Large intestine (tissue), 3 donors: ENCODE results near the gene NEURL1. TPM values are rescaled to one million over a fixed set of nuclear protein-coding genes. Genes with fewer than 3 reads are reported as not detected.
"Not testable (repeated sequence)": the region's sequence is repeated elsewhere in the genome, so short reads cannot be mapped to it uniquely, and the experiment has no call there.

Source experiments
- DNase-seq, 2 donors: peaks; one replicate each; pipeline versions ENCODE4 v3.0.0 to v3.0.0-alpha.2; 2013
- H3K27ac ChIP-seq: one replicate; pipeline ENCODE4 v1.5.1; 2013; ENCODE audit warnings: low read length
- H3K27me3 ChIP-seq: 2 replicates; pipeline ENCODE4 v1.6.1; 2013; ENCODE audit warnings: low read length; ENCODE audit not compliant: control insufficient read depth, insufficient read depth
- H3K36me3 ChIP-seq: 2 replicates; pipeline ENCODE4 v1.6.1; 2013; ENCODE audit warnings: low read length; ENCODE audit not compliant: control insufficient read depth, insufficient read depth
- H3K4me1 ChIP-seq: one replicate; pipeline ENCODE4 v1.6.1; 2013; ENCODE audit warnings: low read length; ENCODE audit not compliant: control insufficient read depth, insufficient read depth
- H3K4me3 ChIP-seq: one replicate; pipeline ENCODE4 v1.5.1; 2013; ENCODE audit warnings: low read length
- H3K9me3 ChIP-seq: one replicate; pipeline ENCODE4 v1.6.1; 2013; ENCODE audit warnings: mild to moderate bottlenecking, low read depth, low read length, moderate library complexity; ENCODE audit not compliant: control insufficient read depth
- WGBS: methylation state at CpG from one replicate; pipeline ENCODE4 v1.1.5; 2013; ENCODE audit warnings: low lambda C conversion rate; ENCODE audit not compliant: insufficient coverage; 5-methylcytosine and 5-hydroxymethylcytosine counted together
- polyA plus RNA-seq: library from polyadenylated mRNA; unstranded; fragments of 120-200 nt; gene quantifications from one replicate; pipeline ENCODE4 v1.2.1, GENCODE V29; 2013

NEURL1 gene
- polyA plus RNA-seq, 1 donor: 34.9 TPM

- no peak for DNase-seq
- no peak overlapping the region for H3K27ac ChIP-seq
- H3K4me3 ChIP-seq: peak overlapping the region; percentile 59
- H3K9me3 ChIP-seq: no peaks in the 10 kb centered on the region
- WGBS: no CpG with 5 or more reads among the region's 3 CpGs
- peaks cover 16% of the 10 kb centered on the region for H3K27me3 ChIP-seq
- H3K36me3 ChIP-seq: no peaks in the 10 kb centered on the region
- peaks cover 36% of the 10 kb centered on the region for H3K4me1 ChIP-seq
Measured at GRCh38 chr10:103495321-103495720, 1.8 kb downstream of the NEURL1 start.

GRCh38 chr10:103497161-103497915, 3.8 kb downstream of the NEURL1 start:
- Histone ChIP-seq H3K36me3 (no peaks in the 10 kb centered on the region), H3K4me3 (no peak overlapping the region), H3K9me3 (no peaks in the 10 kb centered on the region), H3K4me1 (peaks cover 32% of the 10 kb centered on the region), H3K27ac (no peak overlapping the region), H3K27me3 (peaks cover 16% of the 10 kb centered on the region)
- no peak for DNase-seq
- WGBS: no CpG with 5 or more reads among the region's 8 CpGs

GRCh38 chr10:103498936-103499638, 5.6 kb downstream of the NEURL1 start:
- Histone ChIP-seq H3K9me3 (no peaks in the 10 kb centered on the region), H3K27me3 (peaks cover 13% of the 10 kb centered on the region), H3K27ac (peak overlapping the region; percentile 29), H3K4me3 (no peak overlapping the region), H3K4me1 (peaks cover 26% of the 10 kb centered on the region), H3K36me3 (no peaks in the 10 kb centered on the region)
- peak in 1 of 2 donors; percentile 43 for DNase-seq
- no CpG with 5 or more reads among the region's 5 CpGs for WGBS

- H3K27me3 ChIP-seq: peaks cover 6% of the 10 kb centered on the region
- H3K36me3 ChIP-seq: no peaks in the 10 kb centered on the region
- no peak overlapping the region for H3K27ac ChIP-seq
- peaks cover 28% of the 10 kb centered on the region for H3K4me1 ChIP-seq
- H3K9me3 ChIP-seq: no peaks in the 10 kb centered on the region
- 100% methylated on average over 1 of the region's 7 CpGs for WGBS
- H3K4me3 ChIP-seq: no peak overlapping the region
- peak in 1 of 2 donors; percentile 80 for DNase-seq
Measured at GRCh38 chr10:103499881-103500280, 6.4 kb downstream of the NEURL1 start.

GRCh38 chr10:103500481-103500880, 7.0 kb downstream of the NEURL1 start:
- no peak for DNase-seq
- H3K27ac ChIP-seq: no peak overlapping the region
- no peaks in the 10 kb centered on the region for H3K36me3 ChIP-seq
- H3K4me1 ChIP-seq: peaks cover 29% of the 10 kb centered on the region
- H3K9me3 ChIP-seq: no peaks in the 10 kb centered on the region
- H3K4me3 ChIP-seq: no peak overlapping the region
- H3K27me3 ChIP-seq: peaks cover 2% of the 10 kb centered on the region
- no CpG with 5 or more reads among the region's 6 CpGs for WGBS

GRCh38 chr10:103501186-103501585, 7.7 kb downstream of the NEURL1 start:
- Histone ChIP-seq H3K36me3 (no peaks in the 10 kb centered on the region), H3K4me3 (no peak overlapping the region), H3K4me1 (peaks cover 33% of the 10 kb centered on the region), H3K27me3 (peaks cover 2% of the 10 kb centered on the region), H3K9me3 (no peaks in the 10 kb centered on the region), H3K27ac (no peak overlapping the region)
- no CpG with 5 or more reads among the region's 3 CpGs for WGBS
- DNase-seq: no peak

- Histone ChIP-seq H3K36me3 (no peaks in the 10 kb centered on the region), H3K9me3 (no peaks in the 10 kb centered on the region), H3K27ac (no peak overlapping the region), H3K4me3 (no peak overlapping the region), H3K4me1 (peaks cover 50% of the 10 kb centered on the region), H3K27me3 (no peaks in the 10 kb centered on the region)
- WGBS: 33% methylated on average over 1 of the region's 13 CpGs
- DNase-seq: no peak
Measured at GRCh38 chr10:103502849-103503660, 9.6 kb downstream of the NEURL1 start.

GRCh38 chr10:103503777-103504176, 10.3 kb downstream of the NEURL1 start:
- not testable (repeated sequence) for H3K9me3 ChIP-seq, H3K4me3 ChIP-seq, DNase-seq, H3K36me3 ChIP-seq, H3K27me3 ChIP-seq
- WGBS: no CpG with 5 or more reads among the region's 6 CpGs
- H3K27ac ChIP-seq: peak overlapping the region; percentile 70
- peaks cover 57% of the 10 kb centered on the region for H3K4me1 ChIP-seq

GRCh38 chr10:103504181-103504783, 10.8 kb downstream of the NEURL1 start:
- Histone ChIP-seq H3K4me1 (peaks cover 59% of the 10 kb centered on the region), H3K4me3 (no peak overlapping the region), H3K9me3 (no peaks in the 10 kb centered on the region), H3K27ac (peak overlapping the region; percentile 70), H3K27me3 (no peaks in the 10 kb centered on the region), H3K36me3 (no peaks in the 10 kb centered on the region)
- 0% methylated on average over 1 of the region's 10 CpGs for WGBS
- DNase-seq: peak; percentile 67 to 85

GRCh38 chr10:103506061-103506460, 12.6 kb downstream of the NEURL1 start:
- no peaks in the 10 kb centered on the region for H3K9me3 ChIP-seq
- H3K36me3 ChIP-seq: no peaks in the 10 kb centered on the region
- no CpG with 5 or more reads among the region's 4 CpGs for whole genome bisulfite sequencing
- no peak for DNase-seq
- H3K27me3 ChIP-seq: no peaks in the 10 kb centered on the region
- H3K27ac ChIP-seq: no peak overlapping the region
- peaks cover 61% of the 10 kb centered on the region for H3K4me1 ChIP-seq
- H3K4me3 ChIP-seq: no peak overlapping the region
